Progenitor cell of endocrine pancreas (in vitro differentiated cells): Measurements from ENCODE around the gene EMP2. TPM values are rescaled to one million over a fixed set of nuclear protein-coding genes. Genes with fewer than 3 reads are reported as not detected.

Experiments
- DNase-seq: peaks from one replicate; pipeline ENCODE4 v3.0.0; 2021; ENCODE audit warnings: low spot score; ENCODE audit not compliant: unreplicated experiment
- H3K27ac Mint-ChIP-seq: 2 replicates; pipeline ENCODE4 v1.8.0; 2021; ENCODE audit warnings: mild to moderate bottlenecking, moderate library complexity, mixed read lengths
- H3K27me3 Mint-ChIP-seq: 2 replicates; pipeline ENCODE4 v1.8.0; 2021; ENCODE audit warnings: mixed read lengths
- H3K36me3 Mint-ChIP-seq: 2 replicates; pipeline ENCODE4 v1.8.0; 2022; ENCODE audit warnings: mixed read lengths; ENCODE audit not compliant: insufficient read depth
- H3K4me1 Mint-ChIP-seq: 2 replicates; pipeline ENCODE4 v1.8.0; 2021; ENCODE audit warnings: low read depth, mixed read lengths
- H3K4me3 Mint-ChIP-seq: 2 replicates; pipeline ENCODE4 v1.8.0; 2021; ENCODE audit warnings: low read depth, mild to moderate bottlenecking, moderate library complexity, mixed read lengths
- H3K9me3 Mint-ChIP-seq: 2 replicates; pipeline ENCODE4 v1.8.0; 2021; ENCODE audit warnings: low read depth, mixed read lengths
- total RNA-seq: library from RNA; stranded (reverse); gene quantifications from 2 replicates; pipeline ENCODE4 v1.2.1, GENCODE V29; 2021
- TF ChIP-seq, protein P1 (sequence below): fragments of 200-600 bp; sonication (generic); IDR thresholded peaks from one replicate; pipeline ENCODE4 v1.5.0; 2021; ENCODE audit warnings: antibody characterized with exemption, mild to moderate bottlenecking; ENCODE audit not compliant: unreplicated experiment

EMP2 gene
- total RNA-seq, 1 donor from 2014 or later = 10.5 TPM

DNA sequence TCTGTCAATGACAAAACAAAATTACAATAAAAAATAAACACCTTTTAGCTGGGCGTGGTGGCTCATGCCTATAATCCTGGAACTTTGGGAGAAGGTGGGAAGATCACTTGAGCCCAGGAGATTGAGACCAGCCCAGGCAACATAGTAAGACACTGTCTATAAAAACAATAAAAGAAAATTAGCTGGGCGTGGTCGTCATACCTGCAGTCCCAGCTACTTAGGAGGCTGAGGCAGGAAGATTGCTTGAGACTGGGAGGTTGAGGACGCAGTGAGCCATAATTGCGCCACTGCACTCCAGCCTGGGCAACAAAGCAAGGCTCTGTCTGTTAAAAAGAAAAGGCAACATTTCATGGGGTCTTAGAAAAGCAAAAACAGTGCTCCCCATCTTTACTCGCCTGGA lies 32.7 kb downstream of the EMP2 start:
- TF ChIP-seq, protein P1, sequence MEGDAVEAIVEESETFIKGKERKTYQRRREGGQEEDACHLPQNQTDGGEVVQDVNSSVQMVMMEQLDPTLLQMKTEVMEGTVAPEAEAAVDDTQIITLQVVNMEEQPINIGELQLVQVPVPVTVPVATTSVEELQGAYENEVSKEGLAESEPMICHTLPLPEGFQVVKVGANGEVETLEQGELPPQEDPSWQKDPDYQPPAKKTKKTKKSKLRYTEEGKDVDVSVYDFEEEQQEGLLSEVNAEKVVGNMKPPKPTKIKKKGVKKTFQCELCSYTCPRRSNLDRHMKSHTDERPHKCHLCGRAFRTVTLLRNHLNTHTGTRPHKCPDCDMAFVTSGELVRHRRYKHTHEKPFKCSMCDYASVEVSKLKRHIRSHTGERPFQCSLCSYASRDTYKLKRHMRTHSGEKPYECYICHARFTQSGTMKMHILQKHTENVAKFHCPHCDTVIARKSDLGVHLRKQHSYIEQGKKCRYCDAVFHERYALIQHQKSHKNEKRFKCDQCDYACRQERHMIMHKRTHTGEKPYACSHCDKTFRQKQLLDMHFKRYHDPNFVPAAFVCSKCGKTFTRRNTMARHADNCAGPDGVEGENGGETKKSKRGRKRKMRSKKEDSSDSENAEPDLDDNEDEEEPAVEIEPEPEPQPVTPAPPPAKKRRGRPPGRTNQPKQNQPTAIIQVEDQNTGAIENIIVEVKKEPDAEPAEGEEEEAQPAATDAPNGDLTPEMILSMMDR = no peak
- Mint-ChIP-seq H3K4me3 (no peak overlapping the region), H3K36me3 (peaks cover 11% of the 10 kb centered on the region), H3K4me1 (no peaks in the 10 kb centered on the region), H3K9me3 (peaks cover 10% of the 10 kb centered on the region), H3K27ac (no peak overlapping the region), H3K27me3 (no peaks in the 10 kb centered on the region)
- no peak for DNase-seq

DNA sequence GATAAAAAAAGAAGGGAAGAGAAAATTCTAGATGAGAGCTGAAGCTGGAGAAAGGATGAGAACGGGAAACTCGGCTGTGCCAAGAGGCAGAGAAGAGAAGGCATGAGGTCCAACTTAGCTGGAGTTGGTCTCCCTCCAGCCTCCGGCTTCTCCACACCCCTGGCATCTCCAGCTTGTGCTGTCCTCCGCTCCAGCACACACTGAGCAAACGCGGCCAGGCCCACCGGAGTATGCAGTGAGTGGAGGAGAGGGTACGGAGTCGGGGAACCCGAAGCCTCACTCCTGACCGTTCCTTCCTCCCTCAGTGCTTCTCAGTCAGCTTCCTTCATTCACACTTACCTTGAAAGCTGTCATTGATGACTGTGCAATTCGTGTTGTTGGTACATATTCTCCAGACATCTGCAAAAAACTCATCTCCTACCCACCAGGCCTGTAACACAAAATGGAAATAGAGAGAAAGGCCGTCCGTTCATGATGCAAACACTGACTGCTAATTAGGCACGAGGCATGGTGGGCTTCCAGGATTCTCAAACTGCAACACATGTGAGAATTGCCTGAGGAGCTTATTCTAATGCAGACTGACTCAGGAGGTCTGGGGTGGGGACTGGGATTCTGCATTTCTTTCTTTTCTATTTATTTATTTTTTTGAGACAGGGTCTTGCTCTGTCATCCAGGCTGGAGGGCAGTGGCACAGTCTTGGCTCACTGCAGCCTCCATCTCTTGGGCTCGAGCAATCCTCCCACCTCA lies 37.0 kb downstream of the EMP2 start:
- H3K4me3 Mint-ChIP-seq = no peak overlapping the region
- H3K36me3 Mint-ChIP-seq = peaks cover 7% of the 10 kb centered on the region
- peaks cover 4% of the 10 kb centered on the region for H3K9me3 Mint-ChIP-seq
- no peak overlapping the region for H3K27ac Mint-ChIP-seq
- no peak for DNase-seq
- no peaks in the 10 kb centered on the region for H3K27me3 Mint-ChIP-seq
- TF ChIP-seq, protein P1 = no peak
- H3K4me1 Mint-ChIP-seq = no peaks in the 10 kb centered on the region

DNA sequence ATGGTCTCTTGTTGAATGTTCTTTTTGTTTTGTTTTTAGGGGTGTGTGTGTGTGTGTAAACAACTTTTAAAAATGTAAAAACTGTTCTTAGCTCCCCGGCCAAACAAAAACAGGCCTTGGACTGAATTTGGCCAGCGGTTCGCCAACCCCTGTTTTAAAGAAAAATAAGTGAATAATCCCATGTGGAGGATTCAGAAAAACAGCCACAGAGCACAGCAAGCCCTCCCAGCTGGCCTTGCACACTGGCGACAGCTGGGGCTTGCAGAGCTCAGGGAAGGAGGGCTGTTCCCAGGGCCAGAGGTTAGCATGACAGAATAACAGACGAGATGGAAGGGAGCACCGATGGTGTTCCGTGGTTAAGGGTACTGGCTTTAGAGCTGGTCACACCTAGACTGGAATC lies 39.0 kb downstream of the EMP2 start:
- Mint-ChIP-seq H3K36me3 (peaks cover 1% of the 10 kb centered on the region), H3K4me3 (no peak overlapping the region), H3K9me3 (no peaks in the 10 kb centered on the region), H3K27ac (no peak overlapping the region), H3K4me1 (no peaks in the 10 kb centered on the region), H3K27me3 (no peaks in the 10 kb centered on the region)
- DNase-seq = no peak
- TF ChIP-seq, protein P1 = no peak

DNA sequence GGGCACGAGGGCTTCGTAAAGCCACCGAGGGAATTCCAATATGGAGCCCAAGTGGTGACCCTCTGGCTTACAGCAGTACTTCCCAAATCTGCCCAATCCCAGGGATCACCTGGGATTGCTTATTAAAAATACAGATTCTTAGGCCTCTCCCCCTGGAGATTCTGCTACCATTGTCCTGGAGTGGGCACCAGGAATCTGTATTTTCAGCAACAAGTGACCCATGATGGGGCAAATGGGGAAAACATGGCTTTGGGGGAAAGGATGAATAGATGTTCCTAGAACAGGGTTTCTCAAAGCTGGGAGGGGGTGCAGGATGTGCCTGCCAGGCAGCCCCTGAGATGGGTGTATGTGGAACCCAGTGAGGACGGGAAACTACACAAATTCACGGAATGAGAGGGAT lies 40.6 kb downstream of the EMP2 start:
- TF ChIP-seq, protein P1 = no peak
- H3K4me1 Mint-ChIP-seq = no peaks in the 10 kb centered on the region
- H3K9me3 Mint-ChIP-seq = no peaks in the 10 kb centered on the region
- H3K27me3 Mint-ChIP-seq = no peaks in the 10 kb centered on the region
- peaks cover 1% of the 10 kb centered on the region for H3K36me3 Mint-ChIP-seq
- no peak for DNase-seq
- H3K27ac Mint-ChIP-seq = no peak overlapping the region
- H3K4me3 Mint-ChIP-seq = no peak overlapping the region

DNA sequence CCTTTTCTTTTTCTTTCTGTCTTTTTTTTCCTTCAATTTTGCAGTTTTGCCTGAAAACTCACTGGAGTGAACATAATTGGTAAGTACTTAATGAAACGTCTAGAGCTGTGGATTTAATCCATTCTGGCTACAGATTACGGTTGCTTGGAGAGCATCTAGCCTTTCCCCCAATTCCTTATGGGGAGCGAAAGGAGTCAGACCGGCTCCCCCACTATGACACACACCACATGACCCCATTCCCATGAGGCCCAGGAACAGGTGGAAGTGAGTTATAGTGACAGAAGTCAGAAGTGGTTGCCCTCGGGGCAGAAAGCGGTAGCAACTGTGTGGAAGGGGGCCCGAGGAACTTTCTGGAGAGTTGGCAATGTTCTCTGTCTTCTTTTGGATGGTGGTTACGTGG lies 41.2 kb downstream of the EMP2 start:
- Mint-ChIP-seq H3K4me3 (no peak overlapping the region), H3K36me3 (peaks cover 1% of the 10 kb centered on the region), H3K27ac (no peak overlapping the region), H3K27me3 (no peaks in the 10 kb centered on the region), H3K9me3 (no peaks in the 10 kb centered on the region), H3K4me1 (no peaks in the 10 kb centered on the region)
- TF ChIP-seq, protein P1 = no peak
- DNase-seq = no peak
